ENCODE results near the gene ASIC4.

DNA sequence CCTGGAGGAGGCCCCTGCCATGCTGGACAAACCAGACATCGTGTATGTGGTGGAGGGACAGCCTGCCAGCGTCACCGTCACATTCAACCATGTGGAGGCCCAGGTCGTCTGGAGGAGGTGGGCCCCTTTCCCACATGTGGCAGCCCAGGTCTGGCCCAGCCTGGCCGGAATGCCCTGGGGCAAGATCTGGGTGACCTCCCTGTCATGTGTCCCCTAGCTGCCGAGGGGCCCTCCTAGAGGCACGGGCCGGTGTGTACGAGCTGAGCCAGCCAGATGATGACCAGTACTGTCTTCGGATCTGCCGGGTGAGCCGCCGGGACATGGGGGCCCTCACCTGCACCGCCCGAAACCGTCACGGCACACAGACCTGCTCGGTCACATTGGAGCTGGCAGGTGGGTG, 40.8 kb upstream of the ASIC4 start:
- TF ChIP-seq KDM2B (CRISPR knock-in tag; IDR thresholded peaks at IDR 0.05) (no peak), POLR2AphosphoS5 (IDR thresholded peaks at IDR 0.05; ENCODE audit: control insufficient read depth, insufficient read depth, low read depth, low read length) (no peak), YY1 (IDR thresholded peaks at IDR 0.05; ENCODE audit: borderline replicate concordance in 1 of 3, control insufficient read depth in 1 of 3, extremely low read depth in 1 of 3, insufficient read depth in 3 of 3, insufficient read length in 1 of 3, insufficient replicate concordance in 2 of 3, low read depth in 1 of 3, low read length in 2 of 3) (no peak), HDAC1 (IDR thresholded peaks at IDR 0.05) (no peak), BRCA1 (IDR thresholded peaks at IDR 0.05) (no peak), BRCA1 (CRISPR knock-in tag; IDR thresholded peaks at IDR 0.05) (no peak)
- TF ChIP-seq, protein P1, sequence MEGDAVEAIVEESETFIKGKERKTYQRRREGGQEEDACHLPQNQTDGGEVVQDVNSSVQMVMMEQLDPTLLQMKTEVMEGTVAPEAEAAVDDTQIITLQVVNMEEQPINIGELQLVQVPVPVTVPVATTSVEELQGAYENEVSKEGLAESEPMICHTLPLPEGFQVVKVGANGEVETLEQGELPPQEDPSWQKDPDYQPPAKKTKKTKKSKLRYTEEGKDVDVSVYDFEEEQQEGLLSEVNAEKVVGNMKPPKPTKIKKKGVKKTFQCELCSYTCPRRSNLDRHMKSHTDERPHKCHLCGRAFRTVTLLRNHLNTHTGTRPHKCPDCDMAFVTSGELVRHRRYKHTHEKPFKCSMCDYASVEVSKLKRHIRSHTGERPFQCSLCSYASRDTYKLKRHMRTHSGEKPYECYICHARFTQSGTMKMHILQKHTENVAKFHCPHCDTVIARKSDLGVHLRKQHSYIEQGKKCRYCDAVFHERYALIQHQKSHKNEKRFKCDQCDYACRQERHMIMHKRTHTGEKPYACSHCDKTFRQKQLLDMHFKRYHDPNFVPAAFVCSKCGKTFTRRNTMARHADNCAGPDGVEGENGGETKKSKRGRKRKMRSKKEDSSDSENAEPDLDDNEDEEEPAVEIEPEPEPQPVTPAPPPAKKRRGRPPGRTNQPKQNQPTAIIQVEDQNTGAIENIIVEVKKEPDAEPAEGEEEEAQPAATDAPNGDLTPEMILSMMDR (IDR thresholded peaks at IDR 0.05 in 2 of 3, conservative IDR thresholded peaks at IDR 0.05 in 1 of 3; ENCODE audit: insufficient read depth in 2 of 3, low read depth in 1 of 3, low read length in 3 of 3) = no peak

Measured in K562 (cell line).